ENCODE results near the gene MRPL50.

GRCh38 chr9:101362450-101362849 is 36.0 kb downstream of the MRPL50 start:
- no peak for TF ChIP-seq POLR2A (IDR thresholded peaks at IDR 0.05; ENCODE audit: low read depth, low read length)
- TF ChIP-seq POLR2AphosphoS5 (IDR thresholded peaks at IDR 0.05; ENCODE audit: low read depth, low read length) = no peak
- no peak for TF ChIP-seq SPI1 (IDR thresholded peaks at IDR 0.05; ENCODE audit: low read depth, low read length)
- TF ChIP-seq POU2F2 (IDR thresholded peaks at IDR 0.05; ENCODE audit: low read depth, low read length) = no peak
- no peak for TF ChIP-seq TAF1 (IDR thresholded peaks at IDR 0.05; ENCODE audit: low read depth, low read length)

All from GM12891 (cell line).